Mesangial cell (primary cell): ENCODE measurements around the gene ARPC5L. TPM values are rescaled to one million over a fixed set of nuclear protein-coding genes. Genes with fewer than 3 reads are reported as not detected.

Source experiments
- total RNA-seq: library from RNA; depleted of rRNA; stranded (reverse); fragments of >200 nt; gene quantifications from 2 replicates; pipeline ENCODE4 v1.2.3, GENCODE V29; 2015

Gene ARPC5L
- 15.8 and 32.6 TPM in 2 replicates for total RNA-seq

DNA sequence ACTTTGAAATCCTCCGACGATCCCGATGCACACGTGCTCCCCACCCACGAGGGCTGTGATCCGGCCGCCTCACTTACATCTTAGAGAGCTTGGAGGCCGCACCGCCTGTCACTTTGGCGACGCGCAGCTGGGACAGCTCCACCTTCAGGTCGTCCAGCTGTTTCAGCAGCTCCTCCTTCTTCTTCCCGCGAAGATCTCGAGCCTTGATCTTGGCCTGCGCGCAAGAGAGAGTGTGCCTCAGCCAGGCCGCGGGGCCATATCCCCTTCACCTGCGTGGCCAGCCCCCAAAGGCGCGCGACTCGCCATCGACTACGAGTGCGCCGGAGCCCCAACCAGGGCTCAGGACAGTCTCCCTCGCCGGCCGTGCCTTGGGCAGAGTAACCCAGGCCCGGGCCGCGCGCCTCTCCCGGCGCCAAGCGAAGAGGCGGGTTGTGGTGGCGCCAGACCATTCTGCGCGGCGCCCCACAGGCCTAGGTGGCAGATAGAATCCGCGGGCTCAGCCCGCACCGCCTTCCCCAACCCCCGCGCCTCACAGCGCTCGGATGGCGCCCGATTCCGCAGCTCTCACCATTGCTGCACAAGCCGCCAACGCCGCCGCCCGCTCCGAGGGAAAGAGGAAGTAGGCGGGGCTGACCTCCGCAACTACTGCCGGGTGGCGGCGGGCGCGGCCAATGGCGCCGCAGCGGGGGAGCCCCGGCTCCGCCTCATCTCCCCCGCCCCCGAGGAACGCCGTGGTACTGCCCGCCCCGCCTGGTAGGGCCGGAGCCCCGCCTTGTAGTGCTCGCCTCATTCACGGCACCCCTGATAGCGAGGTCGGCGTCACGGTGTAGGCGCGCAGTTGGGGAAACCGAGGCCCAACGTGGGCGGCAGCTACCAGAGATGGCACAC lies at the start of gene ARPC5L, which contains the start of gene RPL35:
Gene ARPC5L (plus strand): TSS at position 789 of the 888 bp plus-strand sequence. CDS start 7,161 bp downstream, outside the sequence.
Gene RPL35 (minus strand): TSS at position 616 of the 888 bp plus-strand sequence. CDS start 45 bp downstream, at position 571.

GRCh38 chr9:124852829-124853531 lies 8.9 kb upstream of the ARPC5L start, which contains the start of gene WDR38:
WDR38 (plus strand) TSS chr9:124853460; CDS start chr9:124853532, 72 bp downstream.

Other genes starting within 250 kb of the ARPC5L start
- gene NR6A1, start 90.8 kb upstream of the ARPC5L start, total RNA-seq: 0.49 and 0.51 TPM in 2 replicates
- gene OLFML2A, start 85.0 kb upstream of the ARPC5L start, total RNA-seq: 13.7 and 104 TPM in 2 replicates
- 0.13 TPM in 1 of 2 replicates, not detected in the other for gene WDR38, start 8.7 kb upstream of the ARPC5L start, total RNA-seq
- gene RPL35, start 173 bp upstream of the ARPC5L start, total RNA-seq: 1,392 and 2,246 TPM in 2 replicates
- gene GOLGA1, start 79.0 kb downstream of the ARPC5L start, total RNA-seq: 5.7 and 9.0 TPM in 2 replicates